K562 (cell line): Measurements from ENCODE around the gene CFAP52. TPM values are rescaled to one million over a fixed set of nuclear protein-coding genes. Genes with fewer than 3 reads are reported as not detected.

Experiments
- ATAC-seq: fragments of 200-7000 bp; cut with Tn5 transposase; 3 replicates; pipeline ENCODE4 v1.9.1; 2020; ENCODE audit warnings: moderate library complexity
- BruUV-seq: library from RNA; stranded (reverse); fragments of 400-500 nt; replicated peaks from 2 replicates; lab custom pipeline; 2021; lab: Mats Ljungman, UMichigan
- CTCF ChIA-PET: fragments of 300-600 bp; formaldehyde crosslinking; extraction: SDS; loops from one replicate; lab custom pipeline; 2021; ENCODE audit warnings: low intra/inter-chr PET ratio; lab: Yijun Ruan, JAX
- POLR2A ChIA-PET: fragments of 300-600, 350-650 bp; sonication (Branson Sonifier 250); formaldehyde crosslinking; extraction: SDS; loops from one replicate; lab custom pipeline; 2021; ENCODE audit warnings: antibody characterized with exemption, inconsistent platforms; lab: Yijun Ruan, JAX
- DNase-seq, 4 experiments: peaks; one replicate each; pipeline versions ENCODE4 v3.0.0 to v3.0.0-alpha.2; 2011 to 2018; ENCODE audit warnings: low spot score in 3 of 4, mixed read lengths in 3 of 4; ENCODE audit errors: extremely low read depth in 1 of 4
- FAIRE-seq: peaks from 2 replicates; lab custom pipeline; 2011; peaks lifted over from hg19 to GRCh38; lab: Jason Lieb, UNC
- H2AFZ ChIP-seq: 2 replicates; pipeline ENCODE4 v1.6.0; 2011; ENCODE audit warnings: low read depth, low read length, control low read depth, inconsistent platforms
- H3K27ac ChIP-seq: fragments of 200-600 bp; 3 replicates; pipeline ENCODE4 v1.8.0; 2011; ENCODE audit warnings: low read depth, mild to moderate bottlenecking, control low read depth, inconsistent platforms, low read length, moderate library complexity, mixed read lengths; ENCODE audit errors: extremely low read depth
- H3K27me3 ChIP-seq, 2 experiments: fragments of 300-600 bp in 1 of 2; 2 replicates in 1 of 2; 3 replicates in 1 of 2; pipeline versions ENCODE4 v1.6.0 to v1.8.0; 2011; ENCODE audit warnings: inconsistent platforms in 2 of 2, low read length in 2 of 2, mild to moderate bottlenecking in 1 of 2, mixed read lengths in 1 of 2, moderate library complexity in 1 of 2; ENCODE audit not compliant: control insufficient read depth in 2 of 2, insufficient read depth in 2 of 2
- H3K36me3 ChIP-seq: fragments of 300-600 bp; 3 replicates; pipeline ENCODE4 v1.8.0; 2011; ENCODE audit warnings: mild to moderate bottlenecking, low read length, inconsistent platforms; ENCODE audit not compliant: control insufficient read depth, insufficient read depth
- H3K4me1 ChIP-seq, 2 experiments: fragments of 200-600 bp in 1 of 2; replicated peaks in 1 of 2; 2 replicates in 1 of 2; 3 replicates in 1 of 2; pipeline versions ENCODE4 v1.5.1 to v1.8.0; 2011; ENCODE audit warnings: inconsistent platforms in 2 of 2, low read length in 2 of 2, mild to moderate bottlenecking in 1 of 2, mixed read lengths in 1 of 2, moderate library complexity in 1 of 2; ENCODE audit not compliant: control insufficient read depth in 2 of 2, insufficient read depth in 2 of 2
- H3K4me2 ChIP-seq: 2 replicates; pipeline ENCODE4 v1.6.1; 2011; ENCODE audit warnings: low read length, control low read depth, inconsistent platforms, mixed read lengths; ENCODE audit not compliant: insufficient read depth
- H3K4me3 ChIP-seq: fragments of 200-600 bp; sonication (generic), shearing (Covaris generic); 2 replicates; pipeline ENCODE4 v1.5.1; 2016; ENCODE audit warnings: control low read depth, inconsistent platforms
- H3K79me2 ChIP-seq: fragments of 200-600 bp; 3 replicates; pipeline ENCODE4 v1.8.0; 2011; ENCODE audit warnings: low read length, inconsistent platforms; ENCODE audit not compliant: control insufficient read depth, insufficient read depth
- H3K9ac ChIP-seq, 2 experiments: 2 replicates each; pipeline versions ENCODE4 v1.6.0 to v1.6.1; 2011; ENCODE audit warnings: low read depth in 2 of 2, low read length in 2 of 2, control low read depth in 1 of 2, inconsistent platforms in 1 of 2, mild to moderate bottlenecking in 1 of 2, mixed read lengths in 1 of 2; ENCODE audit not compliant: insufficient read depth in 1 of 2
- H3K9me1 ChIP-seq: one replicate; pipeline ENCODE4 v1.6.0; 2011; ENCODE audit warnings: inconsistent platforms, mild to moderate bottlenecking, low read length, moderate library complexity; ENCODE audit not compliant: control insufficient read depth, insufficient read depth
- H3K9me3 ChIP-seq: replicated peaks from 2 replicates; pipeline ENCODE4 v1.5.1; 2011; ENCODE audit warnings: low read depth, low read length, inconsistent platforms; ENCODE audit not compliant: control insufficient read depth, insufficient read depth
- H4K20me1 ChIP-seq: replicated peaks from 2 replicates; pipeline ENCODE4 v1.6.1; 2011; ENCODE audit warnings: low read length, inconsistent platforms, mixed read lengths; ENCODE audit not compliant: control insufficient read depth, insufficient read depth
- ADNP ChIP-seq: fragments of 200-800 bp; sonication (Bioruptor generic); IDR thresholded peaks from 2 replicates; pipeline ENCODE4 v1.6.1; 2016; ENCODE audit warnings: missing genetic modification characterization, missing compliant biosample characterization
- ARID2 ChIP-seq: fragments of 450-650 bp; IDR thresholded peaks from 2 replicates; pipeline ENCODE4 v1.6.1; 2017; ENCODE audit warnings: antibody characterized with exemption, mild to moderate bottlenecking
- CBFA2T3 ChIP-seq: fragments of 450-650 bp; IDR thresholded peaks from 2 replicates; pipeline ENCODE4 v1.6.1; 2017
- EWSR1 ChIP-seq: fragments of 450-650 bp; IDR thresholded peaks from 2 replicates; pipeline ENCODE4 v1.6.1; 2018; ENCODE audit warnings: borderline replicate concordance, mild to moderate bottlenecking, low read depth, moderate library complexity; ENCODE audit not compliant: partially characterized antibody
- GABPA ChIP-seq: fragments of 200-800 bp; sonication (Bioruptor generic); conservative IDR thresholded peaks from 2 replicates; pipeline ENCODE4 v1.6.1; 2016; ENCODE audit warnings: low read depth, missing genetic modification characterization, missing compliant biosample characterization
- PHB2 ChIP-seq: fragments of 450-650 bp; IDR thresholded peaks from 2 replicates; pipeline ENCODE4 v1.6.1; 2017; ENCODE audit warnings: low read depth
- SAP30 ChIP-seq: fragments of 200-600 bp; sonication (generic); IDR thresholded peaks from 2 replicates; pipeline ENCODE4 v1.6.1; 2012; ENCODE audit warnings: borderline replicate concordance, low read depth, mild to moderate bottlenecking, moderate library complexity, low read length, control low read depth, inconsistent platforms; ENCODE audit not compliant: insufficient read depth, poor library complexity, severe bottlenecking
- SRSF3 ChIP-seq: fragments of 200-400 bp; formaldehyde crosslinking; IDR thresholded peaks from 2 replicates; pipeline ENCODE4 v1.6.1; 2016; ENCODE audit warnings: mild to moderate bottlenecking, low read length, moderate library complexity; ENCODE audit not compliant: insufficient read depth
- TAL1 ChIP-seq: fragments of 450-650 bp; IDR thresholded peaks from 2 replicates; pipeline ENCODE4 v1.6.1; 2016; ENCODE audit warnings: mild to moderate bottlenecking
- ZNF239 ChIP-seq: fragments of 250-450 bp; sonication (Bioruptor Pico); IDR thresholded peaks from 2 replicates; pipeline ENCODE4 v1.4.0; 2020; ENCODE audit warnings: mild to moderate bottlenecking
- ZNF3 ChIP-seq: fragments of 250-450 bp; sonication (Bioruptor Pico); IDR thresholded peaks from 2 replicates; pipeline ENCODE4 v1.5.0; 2021; ENCODE audit warnings: mild to moderate bottlenecking, moderate library complexity
- WGBS: fragments of 100-300 bp; shearing (Covaris generic); methylation state at CpG from one replicate; pipeline ENCODE4 v1.1.6; 2016; ENCODE audit warnings: low coverage, mixed read lengths; ENCODE audit not compliant: insufficient coverage; ENCODE audit errors: missing lambda C conversion rate; 5-methylcytosine and 5-hydroxymethylcytosine counted together
- in situ Hi-C: fragments of 300-500 bp; cut with MboI; formaldehyde crosslinking; loops from 4 replicates; pipeline ENCODE4 v1.15.0; 2018; ENCODE audit warnings: inconsistent platforms, mixed read lengths
- intact Hi-C: fragments of 100-400 bp; cut with micrococcal nuclease; formaldehyde crosslinking; loops from 2 replicates; pipeline ENCODE4 v1.14.2; 2022
- polyA plus RNA-seq, 8 experiments: library from polyadenylated mRNA; depleted of rRNA in 4 of 8; stranded (reverse) in 5 of 8; unstranded in 3 of 8; fragments of >200 nt; fragmentation: Nextera tagmentation in 2 of 8; fragmentation: Illumina TruSeq in 1 of 8; extraction: Ambion mirVana in 2 of 8; extraction: Trizol in 1 of 8; gene quantifications; 2 replicates each; pipeline versions ENCODE4 v1.2.1 to v1.2.3, GENCODE V29; 2011 to 2014; ENCODE audit warnings: inconsistent platforms in 1 of 8, missing spikeins in 1 of 8
- total RNA-seq, 7 experiments: library from RNA; depleted of rRNA in 6 of 7; stranded (reverse); fragments of >200 nt in 6 of 7; fragmentation: Illumina TruSeq in 2 of 7; extraction: Trizol in 2 of 7; gene quantifications; 2 replicates each; pipeline versions ENCODE4 v1.2.1 to v1.2.3, GENCODE V29; 2011 to 2021; ENCODE audit warnings: low replicate concordance in 1 of 7
- TF ChIP-seq, protein P1 (sequence below): conservative IDR thresholded peaks from 2 replicates; pipeline ENCODE4 v1.6.1; 2011; ENCODE audit warnings: low read depth, mild to moderate bottlenecking, low read length; ENCODE audit not compliant: control insufficient read depth
- TF ChIP-seq, protein P2 (sequence below): sonication (generic); formaldehyde crosslinking; IDR thresholded peaks from 2 replicates; pipeline ENCODE4 v1.8.0; 2022; ENCODE audit warnings: missing genetic modification reagents, mild to moderate bottlenecking, moderate library complexity, borderline replicate concordance

CFAP52 gene
- total and polyA plus RNA-seq, 9 of the 15 experiments (the other 6 are each of a cell fraction or from before 2014, with no cell fraction given): not detected

DNA sequence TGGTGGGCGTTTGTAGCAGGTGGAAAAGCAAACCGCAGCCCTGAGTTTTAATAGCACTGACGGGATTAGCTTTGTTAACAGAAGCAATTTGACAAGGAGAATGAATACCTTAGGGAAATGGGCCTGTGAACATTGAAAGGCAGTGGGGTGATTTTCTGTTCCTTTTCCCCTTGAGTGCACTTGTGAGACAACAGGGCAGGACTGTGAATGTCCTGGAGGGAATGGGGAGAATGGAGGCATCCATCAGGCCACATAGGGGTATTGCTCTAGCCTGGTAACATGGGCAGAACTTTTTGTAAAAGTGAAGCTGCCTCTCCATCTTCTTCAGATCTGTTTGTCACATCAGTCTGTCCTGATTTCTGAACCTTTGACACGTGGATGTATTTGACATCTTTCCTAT is 95.1 kb downstream of the CFAP52 start:
- Histone ChIP-seq H3K27me3 (no peaks in the 10 kb centered on the region; a peak in 1 of 5 replicates), H3K9me1 (no peaks in the 10 kb centered on the region), H3K27ac (no peak overlapping the region), H3K9ac (no peak overlapping the region), H4K20me1 (no peaks in the 10 kb centered on the region), H3K4me1 (no peaks in the 10 kb centered on the region), H3K4me3 (no peak overlapping the region), H3K4me2 (no peak overlapping the region), H2AFZ (no peak overlapping the region), H3K9me3 (no peaks in the 10 kb centered on the region), H3K36me3 (no peaks in the 10 kb centered on the region), H3K79me2 (no peaks in the 10 kb centered on the region)
- FAIRE-seq (no peak), DNase-seq (no peak), ATAC-seq (no peak)
- in situ Hi-C loops (no loop called here), intact Hi-C loops (no loop called here)
- no TSS peak for BruUV-seq
- 0% methylated on average over 4 of the region's 4 CpGs for WGBS
- ChIA-PET CTCF (no interaction called here), POLR2A (no interaction called here)
- no peak for TF ChIP-seq ZNF3 (CRISPR knock-in tag)
- TF ChIP-seq TAL1: no peak
- TF ChIP-seq ARID2: no peak
- TF ChIP-seq, protein P1, sequence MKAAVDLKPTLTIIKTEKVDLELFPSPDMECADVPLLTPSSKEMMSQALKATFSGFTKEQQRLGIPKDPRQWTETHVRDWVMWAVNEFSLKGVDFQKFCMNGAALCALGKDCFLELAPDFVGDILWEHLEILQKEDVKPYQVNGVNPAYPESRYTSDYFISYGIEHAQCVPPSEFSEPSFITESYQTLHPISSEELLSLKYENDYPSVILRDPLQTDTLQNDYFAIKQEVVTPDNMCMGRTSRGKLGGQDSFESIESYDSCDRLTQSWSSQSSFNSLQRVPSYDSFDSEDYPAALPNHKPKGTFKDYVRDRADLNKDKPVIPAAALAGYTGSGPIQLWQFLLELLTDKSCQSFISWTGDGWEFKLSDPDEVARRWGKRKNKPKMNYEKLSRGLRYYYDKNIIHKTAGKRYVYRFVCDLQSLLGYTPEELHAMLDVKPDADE: no peak
- no peak for TF ChIP-seq SRSF3
- no peak for TF ChIP-seq GABPA (tag)
- TF ChIP-seq CBFA2T3: no peak
- no peak for TF ChIP-seq ADNP
- no peak for TF ChIP-seq PHB2
- TF ChIP-seq EWSR1: no peak
- TF ChIP-seq SAP30: no peak
- TF ChIP-seq, protein P2, sequence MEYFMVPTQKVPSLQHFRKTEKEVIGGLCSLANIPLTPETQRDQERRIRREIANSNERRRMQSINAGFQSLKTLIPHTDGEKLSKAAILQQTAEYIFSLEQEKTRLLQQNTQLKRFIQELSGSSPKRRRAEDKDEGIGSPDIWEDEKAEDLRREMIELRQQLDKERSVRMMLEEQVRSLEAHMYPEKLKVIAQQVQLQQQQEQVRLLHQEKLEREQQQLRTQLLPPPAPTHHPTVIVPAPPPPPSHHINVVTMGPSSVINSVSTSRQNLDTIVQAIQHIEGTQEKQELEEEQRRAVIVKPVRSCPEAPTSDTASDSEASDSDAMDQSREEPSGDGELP (CRISPR knock-in tag): no peak
- TF ChIP-seq ZNF239 (CRISPR knock-in tag): no peak
